DND-41 (cell line): ENCODE results near the gene MSI2.

Experiments
- EZH2 ChIP-seq: IDR thresholded peaks from 3 replicates; pipeline ENCODE4 v1.6.1; 2012; ENCODE audit warnings: borderline replicate concordance, low read depth, mild to moderate bottlenecking, moderate library complexity, low read length, inconsistent platforms; ENCODE audit not compliant: severe bottlenecking
- TF ChIP-seq, protein P1 (sequence below): IDR thresholded peaks from 2 replicates; pipeline ENCODE4 v1.5.1; 2012; ENCODE audit warnings: borderline replicate concordance, low read length, moderate library complexity, mild to moderate bottlenecking; ENCODE audit not compliant: poor library complexity, severe bottlenecking; ENCODE audit errors: extremely low read depth

DNA sequence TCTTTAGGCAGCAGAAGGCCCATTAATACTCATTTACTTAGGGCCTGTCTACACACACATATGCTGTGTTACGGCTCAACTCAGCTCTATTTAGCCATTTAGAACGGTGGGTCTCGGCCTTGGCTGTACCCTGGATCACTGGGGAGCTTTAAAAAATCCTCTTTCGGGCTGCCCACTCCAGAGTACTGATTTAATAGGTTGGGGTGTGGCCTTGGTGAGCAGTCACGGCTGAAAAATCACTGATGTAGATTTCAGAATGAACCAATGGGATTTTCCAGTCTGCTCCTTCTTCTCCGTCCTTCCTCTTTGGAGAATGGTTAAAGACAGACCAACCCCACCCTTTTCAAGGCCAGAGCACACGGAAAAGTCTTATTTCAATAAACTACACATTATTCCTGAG is 265.3 kb downstream of the MSI2 start:
- TF ChIP-seq, protein P1, sequence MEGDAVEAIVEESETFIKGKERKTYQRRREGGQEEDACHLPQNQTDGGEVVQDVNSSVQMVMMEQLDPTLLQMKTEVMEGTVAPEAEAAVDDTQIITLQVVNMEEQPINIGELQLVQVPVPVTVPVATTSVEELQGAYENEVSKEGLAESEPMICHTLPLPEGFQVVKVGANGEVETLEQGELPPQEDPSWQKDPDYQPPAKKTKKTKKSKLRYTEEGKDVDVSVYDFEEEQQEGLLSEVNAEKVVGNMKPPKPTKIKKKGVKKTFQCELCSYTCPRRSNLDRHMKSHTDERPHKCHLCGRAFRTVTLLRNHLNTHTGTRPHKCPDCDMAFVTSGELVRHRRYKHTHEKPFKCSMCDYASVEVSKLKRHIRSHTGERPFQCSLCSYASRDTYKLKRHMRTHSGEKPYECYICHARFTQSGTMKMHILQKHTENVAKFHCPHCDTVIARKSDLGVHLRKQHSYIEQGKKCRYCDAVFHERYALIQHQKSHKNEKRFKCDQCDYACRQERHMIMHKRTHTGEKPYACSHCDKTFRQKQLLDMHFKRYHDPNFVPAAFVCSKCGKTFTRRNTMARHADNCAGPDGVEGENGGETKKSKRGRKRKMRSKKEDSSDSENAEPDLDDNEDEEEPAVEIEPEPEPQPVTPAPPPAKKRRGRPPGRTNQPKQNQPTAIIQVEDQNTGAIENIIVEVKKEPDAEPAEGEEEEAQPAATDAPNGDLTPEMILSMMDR = no peak
- no peak for TF ChIP-seq EZH2
